DND-41 (cell line): ENCODE data around the gene TBATA.

ENCODE experiments used
- EZH2 ChIP-seq: IDR thresholded peaks from 3 replicates; pipeline ENCODE4 v1.6.1; 2012; ENCODE audit warnings: borderline replicate concordance, low read depth, mild to moderate bottlenecking, moderate library complexity, low read length, inconsistent platforms; ENCODE audit not compliant: severe bottlenecking
- TF ChIP-seq, protein P1 (sequence below): IDR thresholded peaks from 2 replicates; pipeline ENCODE4 v1.5.1; 2012; ENCODE audit warnings: borderline replicate concordance, low read length, moderate library complexity, mild to moderate bottlenecking; ENCODE audit not compliant: poor library complexity, severe bottlenecking; ENCODE audit errors: extremely low read depth

DNA sequence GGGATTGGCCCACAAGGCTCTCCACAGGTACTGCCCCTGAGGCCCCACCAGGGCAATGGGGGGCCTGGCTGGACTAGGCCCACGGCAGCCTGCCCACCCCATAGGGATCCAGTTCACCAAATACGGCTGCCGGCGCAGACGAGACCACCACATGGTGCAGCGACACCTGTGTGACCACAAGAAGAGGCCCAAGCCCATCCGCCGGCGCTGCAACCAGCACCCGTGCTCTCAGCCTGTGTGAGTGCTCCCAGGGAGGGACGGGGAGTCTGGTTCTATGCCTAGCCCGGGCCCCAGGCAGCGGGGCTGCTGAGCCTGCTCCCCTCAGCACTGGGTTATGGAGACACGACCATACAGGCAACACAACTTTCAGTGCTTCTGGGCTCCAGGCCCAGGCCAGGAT lies 33.2 kb downstream of the TBATA start:
- TF ChIP-seq, protein P1, sequence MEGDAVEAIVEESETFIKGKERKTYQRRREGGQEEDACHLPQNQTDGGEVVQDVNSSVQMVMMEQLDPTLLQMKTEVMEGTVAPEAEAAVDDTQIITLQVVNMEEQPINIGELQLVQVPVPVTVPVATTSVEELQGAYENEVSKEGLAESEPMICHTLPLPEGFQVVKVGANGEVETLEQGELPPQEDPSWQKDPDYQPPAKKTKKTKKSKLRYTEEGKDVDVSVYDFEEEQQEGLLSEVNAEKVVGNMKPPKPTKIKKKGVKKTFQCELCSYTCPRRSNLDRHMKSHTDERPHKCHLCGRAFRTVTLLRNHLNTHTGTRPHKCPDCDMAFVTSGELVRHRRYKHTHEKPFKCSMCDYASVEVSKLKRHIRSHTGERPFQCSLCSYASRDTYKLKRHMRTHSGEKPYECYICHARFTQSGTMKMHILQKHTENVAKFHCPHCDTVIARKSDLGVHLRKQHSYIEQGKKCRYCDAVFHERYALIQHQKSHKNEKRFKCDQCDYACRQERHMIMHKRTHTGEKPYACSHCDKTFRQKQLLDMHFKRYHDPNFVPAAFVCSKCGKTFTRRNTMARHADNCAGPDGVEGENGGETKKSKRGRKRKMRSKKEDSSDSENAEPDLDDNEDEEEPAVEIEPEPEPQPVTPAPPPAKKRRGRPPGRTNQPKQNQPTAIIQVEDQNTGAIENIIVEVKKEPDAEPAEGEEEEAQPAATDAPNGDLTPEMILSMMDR, result no peak
- no peak for TF ChIP-seq EZH2
